SU-DHL-6 (cell line): ENCODE results near the gene ZMYND11.

ENCODE experiments used
- H2AFZ ChIP-seq: fragments of 200-600 bp; sonication (generic); 2 replicates; pipeline ENCODE4 v1.6.1; 2014; ENCODE audit warnings: low read depth, mild to moderate bottlenecking, moderate library complexity, mixed read lengths, antibody characterized with exemption, low read length; ENCODE audit not compliant: severe bottlenecking
- H3F3A ChIP-seq: fragments of 200-600 bp; shearing (Covaris generic); 2 replicates; pipeline ENCODE4 v1.6.0; 2016; ENCODE audit warnings: antibody characterized with exemption, mild to moderate bottlenecking; ENCODE audit not compliant: insufficient read depth
- H3K27ac ChIP-seq: fragments of 200-600 bp; sonication (generic); 2 replicates; pipeline ENCODE4 v1.5.1; 2016; ENCODE audit warnings: low read depth, mild to moderate bottlenecking, low read length, moderate library complexity, mixed read lengths
- H3K27me3 ChIP-seq: fragments of 200-600 bp; sonication (generic), shearing (Covaris generic); 2 replicates; pipeline ENCODE4 v1.6.0; 2014; ENCODE audit warnings: mild to moderate bottlenecking, low read length
- H3K36me3 ChIP-seq: fragments of 200-600 bp; sonication (generic); 2 replicates; pipeline ENCODE4 v1.6.1; 2014; ENCODE audit warnings: mild to moderate bottlenecking, low read length, mixed read lengths
- H3K4me2 ChIP-seq: fragments of 300-600, 200-600 bp; shearing (Covaris generic), sonication (generic); 2 replicates; pipeline ENCODE4 v1.6.0; 2014; ENCODE audit warnings: low read length, low read depth, mild to moderate bottlenecking; ENCODE audit not compliant: poor library complexity, severe bottlenecking
- H3K4me3 ChIP-seq: fragments of 200-600 bp; sonication (generic); 2 replicates; pipeline ENCODE4 v1.5.1; 2014; ENCODE audit warnings: antibody characterized with exemption, low read length, mild to moderate bottlenecking, mixed read lengths; ENCODE audit not compliant: insufficient read depth, poor library complexity, severe bottlenecking
- H3K79me2 ChIP-seq: fragments of 200-600 bp; sonication (generic); 2 replicates; pipeline ENCODE4 v1.6.1; 2014; ENCODE audit warnings: mild to moderate bottlenecking, low read length, moderate library complexity; ENCODE audit not compliant: insufficient read depth
- H3K9ac ChIP-seq: fragments of 200-600 bp; sonication (generic); 2 replicates; pipeline ENCODE4 v1.7.0; 2014; ENCODE audit warnings: mild to moderate bottlenecking, low read length
- H3K9me2 ChIP-seq: fragments of 200-600 bp; sonication (generic); replicated peaks from 2 replicates; pipeline ENCODE4 v1.6.1; 2014; ENCODE audit warnings: low read length; ENCODE audit not compliant: insufficient read depth
- H3K9me3 ChIP-seq: fragments of 200-600 bp; sonication (generic); 2 replicates; pipeline ENCODE4 v1.6.1; 2014; ENCODE audit warnings: low read length, mixed read lengths; ENCODE audit not compliant: insufficient read depth
- H4K20me1 ChIP-seq: fragments of 200-600 bp; sonication (generic); 2 replicates; pipeline ENCODE4 v1.6.1; 2014; ENCODE audit warnings: low read depth, mild to moderate bottlenecking, antibody characterized with exemption, low read length, moderate library complexity, mixed read lengths
- CTCF ChIP-seq: fragments of 200-600 bp; sonication (generic); IDR thresholded peaks from one replicate; pipeline ENCODE4 v1.5.1; 2017; ENCODE audit warnings: antibody characterized with exemption, mild to moderate bottlenecking, low read length, moderate library complexity; ENCODE audit not compliant: insufficient read depth, poor library complexity, severe bottlenecking
- EZH2phosphoT487 ChIP-seq: fragments of 200-600 bp; sonication (generic), shearing (Covaris generic); conservative IDR thresholded peaks from 2 replicates; pipeline ENCODE4 v1.6.1; 2018; ENCODE audit warnings: mild to moderate bottlenecking, antibody characterized with exemption, low read length, moderate library complexity, mixed read lengths

ZMYND11 gene

GRCh38 chr10:188546-188945, 53.3 kb downstream of the ZMYND11 start:
- no peaks in the 10 kb centered on the region for H3K9me3 ChIP-seq
- H2AFZ ChIP-seq, result no peak overlapping the region
- peaks cover 3% of the 10 kb centered on the region; the same call in 1 of the 2 replicates for H3K36me3 ChIP-seq
- no peaks in the 10 kb centered on the region for H3K27me3 ChIP-seq
- no peaks in the 10 kb centered on the region for H4K20me1 ChIP-seq
- no peak overlapping the region for H3K27ac ChIP-seq
- no peak overlapping the region for H3K4me2 ChIP-seq
- no peaks in the 10 kb centered on the region for H3F3A ChIP-seq
- TF ChIP-seq EZH2phosphoT487, result no peak
- no peak for TF ChIP-seq CTCF
- no peak overlapping the region for H3K4me3 ChIP-seq
- no peak overlapping the region for H3K9ac ChIP-seq
- H3K79me2 ChIP-seq, result no peaks in the 10 kb centered on the region
- no peaks in the 10 kb centered on the region for H3K9me2 ChIP-seq

DNA sequence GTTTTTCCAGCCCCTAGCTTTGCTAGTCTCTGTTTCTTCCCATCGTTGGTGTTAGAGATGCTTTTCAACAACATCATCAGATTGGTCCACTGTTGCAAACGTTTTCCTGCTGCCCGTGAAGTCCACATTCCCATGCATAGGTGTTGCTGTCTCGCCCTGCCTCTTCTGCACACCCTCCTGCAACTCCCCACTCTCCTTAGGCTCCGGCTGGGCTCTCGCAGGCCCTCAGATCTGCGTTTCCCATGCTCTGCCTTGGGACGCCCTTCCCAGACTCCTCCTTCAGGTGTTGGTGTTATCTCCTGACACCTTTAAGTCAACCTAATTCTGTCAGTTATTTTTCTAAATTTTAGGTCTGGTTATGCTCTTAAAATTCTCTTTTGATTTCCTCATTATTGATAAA, 55.0 kb downstream of the ZMYND11 start:
- Histone ChIP-seq H3K9me2 (no peaks in the 10 kb centered on the region), H3K9ac (no peak overlapping the region), H3K4me2 (no peak overlapping the region), H3K4me3 (no peak overlapping the region), H3K27me3 (no peaks in the 10 kb centered on the region), H3K79me2 (no peaks in the 10 kb centered on the region), H3K27ac (no peak overlapping the region), H2AFZ (no peak overlapping the region), H3K36me3 (no peaks in the 10 kb centered on the region), H3F3A (no peaks in the 10 kb centered on the region), H4K20me1 (no peaks in the 10 kb centered on the region), H3K9me3 (no peaks in the 10 kb centered on the region)
- TF ChIP-seq CTCF (no peak), EZH2phosphoT487 (no peak)

- Histone ChIP-seq H3K36me3 (no peaks in the 10 kb centered on the region), H3K9me3 (no peaks in the 10 kb centered on the region), H2AFZ (no peak overlapping the region), H4K20me1 (no peaks in the 10 kb centered on the region), H3K79me2 (no peaks in the 10 kb centered on the region), H3K9me2 (no peaks in the 10 kb centered on the region), H3F3A (no peaks in the 10 kb centered on the region), H3K4me2 (no peak overlapping the region), H3K27me3 (no peaks in the 10 kb centered on the region), H3K4me3 (no peak overlapping the region), H3K27ac (no peak overlapping the region), H3K9ac (no peak overlapping the region)
- TF ChIP-seq CTCF (no peak), EZH2phosphoT487 (no peak)
These were observed 56.7 kb downstream of the ZMYND11 start for GRCh38 chr10:191703-192518.
